Panc1 (cell line): ENCODE data around the gene AGAP2.
"Not testable (repeated sequence)": the region's sequence is repeated elsewhere in the genome, so short reads cannot be mapped to it uniquely, and the experiment has no call there.

Experiments
- POLR2AphosphoS5 ChIP-seq: IDR thresholded peaks from 2 replicates; pipeline ENCODE4 v1.6.1; 2012; ENCODE audit warnings: mild to moderate bottlenecking, low read depth, low read length, moderate library complexity
- TCF7L2 ChIP-seq: IDR thresholded peaks from 2 replicates; pipeline ENCODE4 v1.6.1; 2011; ENCODE audit warnings: mild to moderate bottlenecking, low read depth, low read length, inconsistent platforms
- TF ChIP-seq, protein P1 (sequence below): fragments of 450-650 bp; IDR thresholded peaks from 2 replicates; pipeline ENCODE4 v1.5.1; 2017; ENCODE audit warnings: mild to moderate bottlenecking

DNA sequence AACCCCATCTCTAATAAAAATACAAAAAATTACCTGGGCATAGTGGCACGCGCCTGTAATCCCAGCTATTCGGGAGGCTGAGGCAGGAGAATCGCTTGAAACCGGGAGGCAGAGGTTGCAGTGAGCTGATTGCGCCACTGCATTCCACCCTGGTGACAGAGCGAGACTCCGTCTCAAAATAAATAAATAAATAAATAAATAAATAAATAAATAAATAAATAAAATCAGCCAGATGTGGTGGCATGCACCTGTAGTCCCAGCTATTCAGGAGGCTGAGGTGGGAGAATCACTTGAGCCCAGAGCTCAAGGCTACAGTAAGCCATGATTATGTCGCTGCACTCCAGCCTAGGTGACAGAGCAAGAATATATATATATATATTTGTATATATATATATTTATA is 60.6 kb downstream of the AGAP2 start:
- not testable (repeated sequence) for TF ChIP-seq TCF7L2, POLR2AphosphoS5
- TF ChIP-seq, protein P1, sequence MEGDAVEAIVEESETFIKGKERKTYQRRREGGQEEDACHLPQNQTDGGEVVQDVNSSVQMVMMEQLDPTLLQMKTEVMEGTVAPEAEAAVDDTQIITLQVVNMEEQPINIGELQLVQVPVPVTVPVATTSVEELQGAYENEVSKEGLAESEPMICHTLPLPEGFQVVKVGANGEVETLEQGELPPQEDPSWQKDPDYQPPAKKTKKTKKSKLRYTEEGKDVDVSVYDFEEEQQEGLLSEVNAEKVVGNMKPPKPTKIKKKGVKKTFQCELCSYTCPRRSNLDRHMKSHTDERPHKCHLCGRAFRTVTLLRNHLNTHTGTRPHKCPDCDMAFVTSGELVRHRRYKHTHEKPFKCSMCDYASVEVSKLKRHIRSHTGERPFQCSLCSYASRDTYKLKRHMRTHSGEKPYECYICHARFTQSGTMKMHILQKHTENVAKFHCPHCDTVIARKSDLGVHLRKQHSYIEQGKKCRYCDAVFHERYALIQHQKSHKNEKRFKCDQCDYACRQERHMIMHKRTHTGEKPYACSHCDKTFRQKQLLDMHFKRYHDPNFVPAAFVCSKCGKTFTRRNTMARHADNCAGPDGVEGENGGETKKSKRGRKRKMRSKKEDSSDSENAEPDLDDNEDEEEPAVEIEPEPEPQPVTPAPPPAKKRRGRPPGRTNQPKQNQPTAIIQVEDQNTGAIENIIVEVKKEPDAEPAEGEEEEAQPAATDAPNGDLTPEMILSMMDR: not testable (repeated sequence)
